Fibroblast of lung (primary cell): Measurements from ENCODE around the gene CCNY.

Experiments used
- CTCF ChIP-seq, 2 donors: IDR thresholded peaks in 1 of 2; conservative IDR thresholded peaks in 1 of 2; 1 replicate in 1 of 2; 2 replicates in 1 of 2; pipeline ENCODE4 v1.5.1; 2011 to 2012; ENCODE audit warnings: low read length in 2 of 2, control low read depth in 1 of 2, inconsistent platforms in 1 of 2, low read depth in 1 of 2, mild to moderate bottlenecking in 1 of 2
- EZH2 ChIP-seq: IDR thresholded peaks from 2 replicates; pipeline ENCODE4 v1.5.1; 2012; ENCODE audit warnings: low read length, control low read depth, mild to moderate bottlenecking; ENCODE audit errors: missing control alignments

- TF ChIP-seq CTCF (conservative IDR thresholded peaks at IDR 0.05 in 1 of 2, IDR thresholded peaks at IDR 0.05 in 1 of 2; ENCODE audit: low read depth in 1 of 2, low read length in 2 of 2) (no peak), EZH2 (no peak)
Observed at GRCh38 chr10:35289198-35289597, 47.1 kb upstream of the CCNY start.
